GM18498 (cell line): ENCODE results near the gene APBA2.

Experiments used
- ATAC-seq: cut with Tn5 transposase; IDR thresholded peaks from one replicate; pipeline ENCODE4 v1.9.1; 2021; ENCODE audit warnings: mild to moderate bottlenecking, moderate library complexity; ENCODE audit not compliant: unreplicated experiment

APBA2 gene

DNA sequence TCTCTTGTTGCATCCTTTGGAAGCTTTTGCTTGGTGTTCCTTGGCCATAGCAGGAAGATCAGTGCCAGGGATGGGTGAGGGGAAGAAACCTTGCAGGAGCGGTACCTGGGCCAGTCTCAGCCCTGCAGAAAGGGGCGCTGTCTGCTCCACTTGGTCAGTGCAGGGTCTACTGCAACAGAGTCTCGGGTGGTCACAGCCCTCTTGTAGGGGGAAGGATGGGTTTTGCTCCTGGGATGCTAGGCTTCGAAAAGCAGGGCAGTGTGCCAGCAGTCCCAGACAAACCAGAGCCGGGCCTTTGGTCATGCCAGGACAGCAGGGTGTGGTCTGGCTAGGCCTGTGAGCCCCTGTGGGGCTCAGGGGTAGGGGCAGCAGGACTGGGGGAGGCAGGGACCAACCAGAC, 186.7 kb downstream of the APBA2 start:
- ATAC-seq: no peak

DNA sequence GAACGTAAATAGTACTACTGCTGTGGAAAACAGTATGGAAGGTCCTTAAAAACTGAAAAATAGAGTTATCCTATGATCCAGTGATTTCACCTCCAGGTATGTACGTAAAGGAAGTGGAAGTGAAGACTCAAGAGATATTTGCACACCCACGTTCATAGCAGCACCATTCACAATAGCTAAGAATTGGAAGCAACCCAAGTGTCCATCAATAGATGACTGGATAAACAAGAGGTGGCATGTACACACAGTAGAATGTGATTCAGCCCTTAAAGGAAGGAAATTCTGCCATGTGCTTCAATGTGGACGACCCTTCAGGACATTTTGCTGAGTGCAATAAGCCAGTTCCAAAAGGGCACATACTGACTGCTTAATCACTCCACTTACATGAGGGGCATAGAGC, 188.3 kb downstream of the APBA2 start:
- no peak for ATAC-seq

DNA sequence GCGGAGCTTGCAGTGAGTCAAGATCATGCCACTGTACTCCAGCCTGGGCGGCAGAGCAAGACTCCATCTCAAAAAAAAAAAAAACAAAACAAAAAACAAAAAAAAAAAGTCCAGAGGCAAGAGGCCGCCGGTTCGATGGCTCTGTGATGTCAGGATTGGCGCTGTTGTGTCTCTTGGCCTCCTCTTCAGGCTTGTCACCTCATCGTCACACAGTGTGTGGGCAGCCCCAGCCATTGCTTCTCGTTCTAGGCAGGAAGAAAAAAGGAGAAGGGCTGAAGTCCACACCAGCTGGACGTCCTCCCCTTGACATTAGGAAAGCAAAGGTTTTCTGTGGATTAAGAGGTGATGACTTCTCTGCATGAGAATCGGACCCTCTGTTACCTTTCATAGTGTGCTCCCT, 192.8 kb downstream of the APBA2 start:
- no peak for ATAC-seq

DNA sequence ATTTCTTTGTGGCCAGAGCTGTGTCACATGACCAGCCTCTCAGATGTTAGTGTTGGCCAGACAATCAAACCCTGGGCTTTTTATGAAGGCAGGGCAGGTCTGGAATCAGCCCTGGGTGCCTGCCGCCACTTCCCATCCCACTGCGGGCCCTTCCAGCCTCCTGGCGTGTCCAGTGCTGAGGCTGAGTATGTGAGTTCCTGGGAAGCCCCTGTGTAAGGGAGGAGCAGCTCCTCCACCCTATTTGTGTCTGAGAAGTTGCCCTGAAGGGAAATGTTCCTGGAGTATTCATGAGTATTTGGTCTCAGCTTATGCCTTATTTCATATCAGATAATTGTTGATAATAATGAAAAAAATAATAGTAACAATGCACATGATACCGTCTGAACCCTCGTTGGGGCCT, 193.7 kb downstream of the APBA2 start:
- ATAC-seq: no peak

DNA sequence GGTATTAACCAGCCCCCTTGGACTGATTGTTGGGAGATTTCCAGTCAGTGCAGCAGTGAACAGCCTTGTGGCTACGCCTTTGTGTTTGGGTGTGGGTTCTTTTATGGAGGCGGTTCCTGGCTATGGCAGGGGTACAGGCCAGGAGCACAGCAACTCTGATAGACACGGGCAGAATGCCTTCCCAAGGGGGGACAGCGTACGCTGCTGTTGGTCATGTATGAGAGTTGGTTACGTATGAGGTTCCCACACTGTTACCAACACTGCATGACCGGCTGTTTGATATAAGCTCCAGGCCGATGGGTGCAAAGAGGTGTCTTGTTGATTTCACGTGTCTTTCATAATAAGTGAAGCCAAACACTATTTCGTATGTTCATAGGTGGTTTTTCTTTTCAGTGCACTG, 196.0 kb downstream of the APBA2 start:
- no peak for ATAC-seq

DNA sequence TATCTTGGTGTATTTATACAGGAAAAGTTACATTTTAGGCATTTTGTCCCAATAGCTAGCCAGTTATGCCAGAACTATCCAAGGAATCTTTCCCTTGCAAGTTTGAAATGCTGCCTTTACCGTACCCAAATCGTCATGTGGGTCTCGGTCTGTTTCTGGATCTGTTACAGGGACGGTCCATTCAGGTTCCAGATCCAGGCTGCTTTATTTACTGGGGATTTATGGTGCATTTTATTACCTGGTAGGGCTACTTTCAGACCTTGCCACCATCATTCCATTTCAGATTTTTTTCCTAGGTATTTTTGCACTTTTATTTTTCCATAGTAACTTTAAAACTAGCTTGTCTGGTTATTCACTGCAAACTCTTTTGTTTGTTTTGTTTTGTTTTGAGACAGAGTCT, 197.4 kb downstream of the APBA2 start:
- no peak for ATAC-seq

DNA sequence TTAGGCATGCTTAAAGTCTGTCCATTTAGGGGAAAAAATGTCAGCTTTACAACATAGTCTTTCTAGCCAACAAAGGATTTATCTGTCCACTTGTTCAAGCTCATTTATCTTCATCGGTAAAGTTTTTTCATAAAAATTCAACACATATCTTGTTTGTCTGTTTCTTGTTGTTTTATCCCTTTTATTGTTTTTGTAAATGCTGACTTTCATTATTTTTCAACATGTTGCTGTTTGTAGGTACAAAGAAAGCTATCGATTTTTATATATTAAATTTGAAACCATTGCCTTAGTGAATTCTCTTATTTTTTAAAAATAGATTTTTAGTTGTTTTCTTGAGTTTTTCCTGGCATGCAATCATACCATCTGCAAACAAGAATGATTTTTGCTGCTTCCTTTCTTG, 198.1 kb downstream of the APBA2 start:
- ATAC-seq: no peak

DNA sequence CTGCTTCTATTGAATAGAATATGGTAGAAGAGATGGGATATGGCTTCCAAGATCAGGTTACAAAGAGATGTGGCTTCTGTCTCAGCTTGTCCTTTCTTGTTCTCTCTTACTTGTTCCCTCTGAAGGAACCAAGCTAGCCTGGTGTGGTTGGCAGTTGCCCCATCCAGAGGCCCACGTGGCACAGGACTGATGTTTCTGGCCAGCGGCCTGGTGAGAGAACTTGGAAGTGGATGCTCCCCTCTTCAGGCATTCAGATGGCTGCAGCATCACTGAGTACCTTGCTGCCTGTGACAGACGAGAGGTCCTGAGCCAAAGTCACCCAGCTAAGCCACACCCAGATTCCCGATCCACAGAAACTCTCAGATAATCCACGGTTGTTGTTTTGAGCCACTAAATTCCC, 200.2 kb downstream of the APBA2 start:
- no peak for ATAC-seq

DNA sequence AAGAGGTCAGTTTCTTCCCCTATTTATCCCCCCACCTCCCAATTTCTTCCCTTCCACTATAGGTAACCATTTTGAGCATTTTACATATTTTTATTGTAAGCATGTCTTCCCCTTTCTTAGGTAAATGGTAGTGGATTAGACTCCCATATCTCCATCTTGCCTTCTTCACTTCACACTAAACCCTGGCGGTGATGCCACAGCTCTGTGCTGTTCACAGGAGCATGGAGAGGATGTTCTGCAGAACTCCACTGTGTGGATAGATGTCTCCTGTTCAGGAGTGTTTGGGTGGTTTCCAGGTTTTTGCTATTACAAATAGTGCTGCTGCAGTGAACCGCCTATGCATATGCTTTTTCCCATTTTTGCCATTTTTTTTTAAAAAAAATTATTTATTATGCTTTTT, 201.1 kb downstream of the APBA2 start:
- no peak for ATAC-seq

DNA sequence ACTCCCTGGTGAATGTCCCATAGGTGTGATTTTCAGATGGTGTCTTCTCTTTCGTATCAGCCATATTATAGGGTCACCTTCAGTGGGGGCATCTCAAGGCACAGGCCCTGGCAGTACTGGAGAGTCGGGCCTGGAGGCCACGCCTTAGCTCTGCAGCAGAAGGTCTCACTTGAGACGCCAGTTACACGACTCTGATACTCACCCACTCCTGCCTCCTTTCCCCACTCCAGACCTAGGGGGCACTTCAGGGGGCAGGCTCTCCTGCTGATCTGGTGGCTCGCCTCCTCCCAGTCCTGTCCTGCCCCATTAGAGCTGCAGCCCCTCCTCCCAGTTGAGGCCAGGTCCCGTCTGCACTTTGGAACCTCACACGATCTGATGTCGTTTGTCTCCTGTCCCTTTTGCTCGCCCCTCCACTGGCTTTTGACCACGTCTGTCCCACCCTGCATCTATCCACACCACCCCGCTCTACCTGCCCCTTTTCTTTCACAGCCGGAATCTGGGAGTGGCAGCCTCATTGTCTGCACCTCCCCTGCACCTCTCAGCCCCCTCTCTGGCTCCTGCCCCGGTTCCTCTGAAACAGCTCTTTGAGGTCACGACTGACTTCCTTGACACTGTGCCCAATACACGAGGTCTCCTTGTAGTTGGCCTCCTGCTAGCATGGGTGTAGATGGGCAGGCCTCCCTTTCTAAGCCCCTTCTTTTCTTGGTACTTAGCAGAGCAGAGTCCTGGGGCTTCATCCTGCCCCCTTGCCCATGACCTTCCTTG, 201.9 kb downstream of the APBA2 start:
- ATAC-seq: no peak

DNA sequence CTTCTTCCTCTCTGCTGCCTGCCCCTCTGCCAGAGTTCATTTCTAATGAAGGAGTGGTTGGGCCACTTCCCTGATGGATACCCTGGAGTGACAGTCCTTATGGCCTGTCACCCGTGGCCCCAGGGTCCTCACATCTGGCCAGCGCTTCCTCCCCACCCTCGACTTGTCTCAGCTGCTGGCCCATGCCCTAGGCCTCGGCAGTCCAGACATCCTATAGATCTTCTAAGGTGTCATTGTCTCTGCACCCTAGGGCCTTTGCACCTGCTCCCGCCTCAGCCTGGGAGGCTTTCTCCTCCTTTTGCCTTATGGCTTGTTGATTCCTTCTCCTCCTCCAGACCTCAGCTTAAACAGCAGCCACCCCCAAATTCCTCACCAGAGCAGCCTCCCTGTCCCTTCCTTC, 202.9 kb downstream of the APBA2 start:
- ATAC-seq: no peak

DNA sequence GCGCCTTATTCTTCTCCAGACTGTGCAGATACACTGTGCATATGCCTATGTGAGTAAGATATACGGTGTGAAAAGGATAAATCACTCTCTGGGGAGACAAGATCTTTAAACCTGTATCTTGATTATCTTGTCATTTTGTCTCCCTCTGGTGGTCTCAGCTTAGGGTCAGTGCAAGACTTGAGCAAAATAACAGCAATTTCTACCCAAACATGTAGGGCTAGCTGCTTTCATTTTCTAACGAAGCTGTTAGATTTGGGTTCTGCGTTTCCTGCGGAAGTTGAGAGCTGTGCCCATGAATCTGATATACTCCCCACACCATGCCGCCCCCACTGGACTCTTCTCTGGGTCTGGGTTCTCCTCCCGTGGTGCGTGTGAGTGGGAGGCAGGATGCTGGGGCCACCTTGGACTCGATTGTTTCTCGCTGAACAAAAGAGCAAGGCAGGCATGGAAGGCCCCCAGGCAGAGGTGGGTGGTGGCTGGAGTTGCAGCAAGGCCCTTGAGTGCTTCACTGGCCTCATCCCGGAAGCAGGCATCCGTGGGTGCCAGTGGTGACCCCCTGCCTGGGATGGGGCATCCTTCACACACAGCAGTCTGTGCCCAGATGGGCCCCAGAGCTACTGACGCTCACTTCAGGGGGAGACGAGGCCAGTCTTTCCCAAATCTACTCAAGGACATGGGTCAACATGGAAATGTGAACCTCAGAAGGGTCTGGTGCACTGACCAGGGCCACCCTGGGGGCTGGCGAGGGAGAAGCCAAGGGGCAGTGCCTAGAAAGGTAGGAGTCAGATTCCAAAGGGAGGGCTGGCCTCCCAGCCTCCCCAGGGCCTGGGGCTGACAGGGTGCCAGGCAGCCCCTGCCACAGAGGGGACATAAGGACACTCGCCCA, 204.2 kb downstream of the APBA2 start:
- ATAC-seq: no peak

DNA sequence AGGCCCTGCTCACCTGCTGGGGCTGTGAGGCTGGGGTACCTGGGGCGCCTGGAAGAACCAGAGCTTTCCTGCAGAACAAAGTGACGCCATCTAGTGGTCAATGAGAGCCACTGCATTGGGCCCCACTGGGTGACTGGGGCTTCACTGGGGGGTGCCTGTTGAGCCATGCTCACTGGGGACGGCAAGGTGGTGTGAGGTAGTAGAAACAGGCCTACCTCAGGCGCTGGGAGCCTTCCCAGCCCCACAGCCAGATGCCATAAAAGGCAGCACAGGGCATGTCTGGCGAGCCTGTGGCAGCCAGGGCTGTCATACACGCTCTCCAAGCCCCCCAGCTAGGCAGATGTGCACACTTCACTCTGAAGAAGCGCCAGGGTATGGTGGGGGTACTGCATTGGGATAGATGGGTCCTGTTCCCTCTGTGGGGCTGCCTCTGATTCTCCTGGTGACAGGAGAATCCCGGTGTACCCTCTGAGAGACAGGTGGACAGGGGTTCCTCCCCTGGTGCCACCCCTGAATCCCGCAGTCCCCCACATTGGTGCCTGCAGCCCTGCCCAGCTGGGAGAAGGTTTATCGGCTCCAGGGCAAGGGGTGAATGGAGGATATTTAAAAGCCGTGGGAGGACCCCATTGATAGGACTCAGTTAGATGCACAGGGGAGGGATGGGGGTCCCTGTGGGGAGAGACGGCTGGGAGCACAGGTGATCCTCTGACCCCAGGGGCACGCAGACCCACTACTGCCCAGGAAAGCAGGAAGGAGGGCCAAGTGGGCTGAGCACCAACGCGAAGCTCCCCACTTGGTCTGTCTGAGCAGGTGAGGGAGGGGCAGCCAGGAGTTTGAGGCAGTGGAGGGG, 205.1 kb downstream of the APBA2 start:
- ATAC-seq: no peak

DNA sequence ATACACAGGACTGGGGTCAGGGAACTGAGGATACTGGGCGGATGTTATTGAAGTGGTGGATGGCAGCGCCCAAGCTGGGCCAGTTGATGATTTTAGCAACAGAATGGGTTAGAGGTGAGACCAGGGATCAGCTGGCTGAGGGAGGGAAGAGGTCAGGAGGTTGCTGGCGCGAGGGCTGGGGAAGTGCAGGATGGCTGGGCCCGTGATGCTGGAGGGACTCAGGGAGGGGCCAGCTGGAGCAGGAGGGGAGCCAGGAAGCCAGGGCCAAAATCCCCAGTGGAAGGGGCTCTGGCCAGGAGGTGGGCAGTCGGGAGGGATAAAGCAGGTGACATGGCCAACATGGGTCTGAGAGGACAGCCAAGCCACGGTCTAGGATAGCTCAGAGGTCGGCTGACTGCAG, 205.9 kb downstream of the APBA2 start:
- ATAC-seq: no peak

DNA sequence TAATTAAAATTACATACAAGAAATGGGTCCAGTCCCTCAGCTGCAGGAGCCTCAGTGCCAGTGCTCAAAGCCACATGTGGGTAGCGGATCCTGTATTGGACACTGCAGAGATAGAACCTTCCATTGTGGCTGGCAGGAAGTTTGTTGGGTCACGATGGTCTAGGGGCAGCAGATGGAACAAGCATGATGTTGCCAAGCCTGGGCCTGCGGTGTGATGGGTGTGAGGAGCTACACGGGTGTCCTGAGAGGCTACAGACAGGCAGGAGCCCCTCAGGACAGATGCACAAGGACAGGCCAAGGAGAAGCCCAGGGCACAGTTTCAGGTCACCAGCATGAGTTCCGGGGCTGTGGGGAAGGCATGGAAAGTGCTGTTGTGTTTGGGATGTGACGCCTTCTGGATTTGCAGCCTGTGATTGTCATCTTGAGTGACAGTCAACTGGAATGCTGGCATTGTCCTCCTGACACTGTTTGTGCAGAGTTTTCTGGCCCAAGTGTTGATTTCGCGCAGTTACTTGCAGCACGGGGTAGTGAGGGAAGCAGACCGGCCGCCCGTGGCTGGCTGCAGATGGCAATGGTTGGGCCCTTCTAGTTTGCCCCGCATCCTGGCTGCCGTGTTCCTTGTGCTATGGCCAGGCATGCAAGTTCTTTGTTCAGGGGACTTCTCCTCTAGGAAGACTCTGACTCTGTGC, 206.7 kb downstream of the APBA2 start:
- ATAC-seq: no peak

DNA sequence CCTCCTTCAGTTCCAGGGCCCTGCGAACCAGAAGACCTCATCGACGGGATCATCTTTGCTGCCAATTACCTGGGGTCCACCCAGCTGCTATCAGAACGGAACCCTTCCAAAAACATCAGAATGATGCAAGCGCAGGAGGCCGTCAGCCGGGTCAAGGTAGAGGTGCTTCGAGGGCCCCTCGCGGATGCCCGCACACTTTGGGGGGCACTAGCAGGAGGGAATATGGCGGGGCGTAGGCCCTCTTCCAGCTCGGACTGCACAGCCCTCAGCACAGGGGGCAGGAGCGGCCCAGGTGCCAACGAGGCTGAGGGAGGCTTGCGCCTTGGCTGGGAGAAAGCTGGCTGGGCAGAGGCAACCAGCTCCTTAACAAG, 207.3 kb downstream of the APBA2 start:
- no peak for ATAC-seq

DNA sequence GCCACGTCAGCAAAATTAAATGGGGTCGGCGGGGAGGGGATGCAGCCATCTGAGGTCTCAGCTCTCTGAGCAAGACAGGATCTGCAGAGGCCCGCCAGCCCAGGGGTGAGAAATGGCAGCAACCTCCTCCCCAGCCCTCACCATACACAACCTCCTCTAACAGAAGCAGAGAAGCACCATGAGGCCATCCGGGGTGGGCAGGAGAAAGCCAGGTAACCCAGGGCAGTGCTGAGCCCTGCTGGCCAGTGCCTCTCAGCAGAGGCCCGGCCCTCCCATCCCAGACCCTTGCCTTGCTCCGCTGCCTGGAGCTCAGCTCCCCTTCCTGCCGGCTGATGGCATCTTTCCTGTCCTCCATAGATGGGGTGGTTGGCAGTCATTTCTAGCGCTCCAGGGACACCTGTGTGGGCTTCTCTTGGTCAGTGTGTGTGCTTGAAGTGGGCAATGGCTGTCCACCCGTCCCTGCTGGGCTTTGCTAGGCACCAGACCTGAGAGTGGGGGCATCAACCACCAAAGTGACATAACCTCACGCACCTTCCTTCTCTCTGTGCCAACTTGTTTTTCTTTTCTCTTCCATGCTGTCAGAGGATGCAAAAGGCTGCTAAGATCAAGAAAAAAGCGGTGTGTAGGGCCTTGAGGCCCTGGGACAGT, 208.0 kb downstream of the APBA2 start:
- no peak for ATAC-seq

DNA sequence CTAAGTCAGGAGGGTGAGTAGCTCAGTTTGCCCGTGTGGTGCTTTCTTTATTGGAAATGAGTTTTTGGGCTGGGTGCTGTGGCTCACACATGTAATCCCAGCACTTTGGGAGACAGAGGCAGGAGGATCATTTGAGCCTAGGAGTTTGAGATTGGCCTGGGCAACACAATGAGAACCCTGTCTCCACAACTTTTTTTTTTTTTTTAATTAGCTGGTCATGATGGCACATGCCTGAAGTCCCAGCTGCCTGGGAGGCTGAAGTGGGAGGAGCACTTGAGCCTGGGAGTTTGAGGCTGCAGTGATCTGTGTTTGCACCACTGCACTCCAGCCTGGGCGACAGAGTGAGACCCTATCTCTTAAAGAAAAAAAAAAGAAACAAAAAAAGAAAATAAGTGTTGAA, 208.9 kb downstream of the APBA2 start:
- ATAC-seq: no peak

DNA sequence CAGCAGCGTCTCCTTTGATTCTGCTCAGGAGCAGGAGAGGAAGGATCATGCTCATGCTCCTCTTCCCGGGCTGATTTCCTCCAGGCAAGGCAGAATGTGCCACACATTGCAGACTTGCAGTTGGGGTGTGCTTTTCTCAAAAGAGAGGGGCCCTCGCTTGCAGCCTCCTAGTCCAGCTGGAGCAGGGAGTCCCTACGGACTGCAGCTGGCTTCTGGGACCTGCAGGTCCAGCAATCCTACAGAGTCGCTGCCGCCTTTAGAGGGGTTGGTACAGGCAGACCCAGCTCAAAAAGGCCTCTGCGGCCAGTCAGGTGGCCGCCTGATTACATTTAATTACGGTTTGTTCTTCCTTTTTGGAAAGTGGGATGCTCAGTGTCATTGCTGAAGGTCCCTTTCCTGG, 210.0 kb downstream of the APBA2 start:
- ATAC-seq: no peak

DNA sequence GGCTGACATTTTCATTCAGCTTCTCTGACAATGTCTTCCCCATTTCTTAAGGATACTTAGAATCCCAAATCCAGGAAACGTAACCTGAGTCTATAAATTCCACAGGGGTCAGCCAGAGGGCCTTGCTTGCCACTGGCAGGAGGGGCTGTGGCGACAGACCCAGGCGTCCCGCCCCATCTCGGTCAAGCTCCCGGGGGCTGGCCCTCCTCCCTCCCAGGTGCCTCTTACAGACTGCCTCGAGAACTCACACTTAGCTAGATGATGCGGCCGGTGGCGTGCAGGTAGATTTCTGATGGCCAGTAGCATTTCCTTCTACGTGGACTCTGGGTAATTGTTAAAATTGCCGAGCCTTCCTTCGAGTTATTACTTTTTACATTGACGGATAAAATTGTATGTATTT, 211.4 kb downstream of the APBA2 start:
- ATAC-seq: no peak
